ENCODE results near the gene TMED9. TPM values are rescaled to one million over a fixed set of nuclear protein-coding genes. Genes with fewer than 3 reads are reported as not detected.
A peak's percentile ranks its signal among the peaks of the same experiment; 100 is the strongest.

TMED9 gene
- polyA plus RNA-seq, 1 experiment = 307 TPM

DNA sequence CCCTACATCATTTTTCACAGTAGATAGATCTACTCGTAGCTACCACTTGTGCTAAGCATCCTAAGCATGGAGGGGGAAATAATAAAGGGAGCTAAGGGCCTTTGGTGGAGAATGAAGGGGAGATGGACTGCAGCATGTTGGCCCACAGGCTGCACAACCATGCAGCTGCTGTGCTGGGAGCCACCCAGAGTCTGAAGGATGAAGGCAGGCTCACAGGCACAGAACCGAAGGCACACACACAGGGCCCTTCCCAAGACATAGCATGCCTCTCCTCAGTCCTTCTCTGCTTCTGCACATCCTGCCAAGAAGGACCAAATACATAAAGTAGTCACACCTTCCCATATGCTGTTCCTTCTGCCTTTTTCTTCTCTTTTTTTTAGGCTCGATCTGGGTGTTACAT, 44.3 kb upstream of the TMED9 start:
- Histone ChIP-seq H3K27me3 (ENCODE audit: control insufficient read depth, insufficient read depth, low read length) (no peaks in the 10 kb centered on the region), H3K9me3 (ENCODE audit: control insufficient read depth, insufficient read depth, low read length) (no peaks in the 10 kb centered on the region), H3K4me3 (ENCODE audit: low read depth, low read length) (no peak overlapping the region), H3K27ac (ENCODE audit: low read depth, low read length) (peak overlapping the region; percentile 52)
- ChIA-PET CTCF (interaction anchor here (1.5 to 1.6 kb wide), 2 partner anchors 47 to 52 kb away, joined by 3 to 5 read pairs; no protein-coding TSS in a partner anchor), POLR2A (interaction anchor here (2.8 kb wide), 1 partner anchor 10 kb away, joined by 46 read pairs; no protein-coding TSS in a partner anchor)
- DNase-seq (ENCODE audit: low read depth, low spot score) = no peak
- TF ChIP-seq CTCF (IDR thresholded peaks at IDR 0.05; ENCODE audit: low read depth, low read length) = no peak

- Histone ChIP-seq H3K27ac (ENCODE audit: low read depth, low read length) (no peak overlapping the region), H3K4me3 (ENCODE audit: low read depth, low read length) (no peak overlapping the region), H3K9me3 (ENCODE audit: control insufficient read depth, insufficient read depth, low read length) (no peaks in the 10 kb centered on the region), H3K27me3 (ENCODE audit: control insufficient read depth, insufficient read depth, low read length) (no peaks in the 10 kb centered on the region)
- ChIA-PET POLR2A (interaction anchor here (0.7 kb wide), 1 partner anchor 28 kb away, joined by 6 read pairs; no protein-coding TSS in a partner anchor), CTCF (interaction anchor here (1.0 to 1.6 kb wide), 2 partner anchors 44 to 48 kb away, joined by 4 to 5 read pairs; partner anchors contain the start of gene TMED9)
- TF ChIP-seq CTCF (IDR thresholded peaks at IDR 0.05; ENCODE audit: low read depth, low read length) = no peak
- DNase-seq (ENCODE audit: low read depth, low spot score) = no peak
These were observed 43.5 kb upstream of the TMED9 start for GRCh38 chr5:177548495-177548894.

DNA sequence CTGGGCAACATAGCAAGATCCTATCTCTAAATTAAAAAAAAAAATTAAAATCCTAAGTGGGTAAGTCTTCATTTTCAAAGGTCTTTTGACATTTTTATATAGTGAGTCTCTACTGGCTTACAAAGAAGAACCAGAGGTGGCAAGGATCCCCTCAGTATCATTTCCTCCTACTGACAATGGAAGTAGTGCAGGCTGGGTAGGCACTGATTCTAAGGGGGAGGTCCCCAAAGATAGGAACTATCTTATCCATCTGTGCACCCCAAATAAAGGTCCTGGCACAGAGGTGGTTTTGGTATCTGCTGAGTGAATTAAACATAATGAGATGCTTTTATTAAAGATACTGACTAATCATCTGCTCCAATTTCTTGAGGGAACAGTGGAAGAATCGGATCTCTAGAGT, 41.9 kb upstream of the TMED9 start:
- Histone ChIP-seq H3K27ac (ENCODE audit: low read depth, low read length) (no peak overlapping the region), H3K27me3 (ENCODE audit: control insufficient read depth, insufficient read depth, low read length) (no peaks in the 10 kb centered on the region), H3K9me3 (ENCODE audit: control insufficient read depth, insufficient read depth, low read length) (no peaks in the 10 kb centered on the region; the same call in 1 of the 2 replicates), H3K4me3 (ENCODE audit: low read depth, low read length) (no peak overlapping the region)
- ChIA-PET CTCF (no interaction called here), POLR2A (no interaction called here)
- DNase-seq (ENCODE audit: low read depth, low spot score) = no peak
- TF ChIP-seq CTCF (IDR thresholded peaks at IDR 0.05; ENCODE audit: low read depth, low read length) = no peak

DNA sequence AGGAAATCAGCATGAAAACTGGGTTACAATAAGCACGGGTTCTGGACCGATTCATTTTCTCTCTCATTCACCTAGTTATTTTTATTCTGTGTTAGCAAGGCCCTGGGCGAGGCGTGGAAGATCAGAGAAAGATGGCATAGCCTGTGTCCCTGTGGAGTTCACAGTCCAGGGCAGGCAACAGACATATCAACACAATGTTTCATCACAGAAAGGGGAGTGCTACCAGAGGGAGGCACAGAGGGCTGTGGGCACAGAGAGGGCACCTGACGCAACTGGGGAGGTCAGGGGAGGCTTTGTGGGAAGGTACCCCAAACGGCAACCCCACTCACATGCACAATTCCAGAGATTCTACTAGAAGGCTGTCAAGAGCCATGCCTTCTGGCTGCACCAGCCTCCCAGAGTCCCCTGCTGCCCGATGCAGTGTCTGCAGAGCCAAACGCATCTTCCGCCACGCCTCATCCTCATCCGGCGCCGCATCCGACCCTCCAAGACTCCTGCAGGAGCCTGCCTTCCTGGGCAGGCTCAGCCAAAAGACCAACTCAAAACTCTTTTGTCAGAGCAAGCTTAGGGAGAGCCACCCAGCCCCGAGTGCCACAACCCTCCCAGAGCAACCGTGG, 39.1 kb upstream of the TMED9 start:
- peak overlapping the region; percentile 86 for H3K4me3 ChIP-seq (ENCODE audit: low read depth, low read length)
- TF ChIP-seq CTCF (IDR thresholded peaks at IDR 0.05; ENCODE audit: low read depth, low read length) = no peak; the same call in 1 of the 2 replicates
- peaks cover 1% of the 10 kb centered on the region for H3K27me3 ChIP-seq (ENCODE audit: control insufficient read depth, insufficient read depth, low read length)
- POLR2A ChIA-PET = interaction anchor here (0.6 to 1.7 kb wide), 4 partner anchors 15 to 55 kb away, joined by 3 to 11 read pairs (median 4); partner anchors contain the start of gene PDLIM7
- CTCF ChIA-PET = no interaction called here
- DNase-seq (ENCODE audit: low read depth, low spot score) = no peak
- no peaks in the 10 kb centered on the region; the same call in 1 of the 2 replicates for H3K9me3 ChIP-seq (ENCODE audit: control insufficient read depth, insufficient read depth, low read length)
- H3K27ac ChIP-seq (ENCODE audit: low read depth, low read length) = peak overlapping the region; percentile 21

- Histone ChIP-seq H3K4me3 (ENCODE audit: low read depth, low read length) (peak overlapping the region; percentile 86), H3K27me3 (ENCODE audit: control insufficient read depth, insufficient read depth, low read length) (peaks cover 4% of the 10 kb centered on the region), H3K27ac (ENCODE audit: low read depth, low read length) (no peak overlapping the region), H3K9me3 (ENCODE audit: control insufficient read depth, insufficient read depth, low read length) (no peaks in the 10 kb centered on the region; the same call in 1 of the 2 replicates)
- TF ChIP-seq CTCF (IDR thresholded peaks at IDR 0.05; ENCODE audit: low read depth, low read length) = no peak
- ChIA-PET POLR2A (interaction anchor here (0.9 to 1.7 kb wide), 4 partner anchors 8 to 56 kb away, joined by 3 to 11 read pairs (median 4); partner anchors contain the start of gene PDLIM7), CTCF (no interaction called here)
- DNase-seq (ENCODE audit: low read depth, low spot score) = no peak
These were observed 38.2 kb upstream of the TMED9 start for GRCh38 chr5:177553671-177554429.
